ENCODE measurements around the gene LRRC49.
"Not testable (repeated sequence)": the region's sequence is repeated elsewhere in the genome, so short reads cannot be mapped to it uniquely, and the experiment has no call there.

DNA sequence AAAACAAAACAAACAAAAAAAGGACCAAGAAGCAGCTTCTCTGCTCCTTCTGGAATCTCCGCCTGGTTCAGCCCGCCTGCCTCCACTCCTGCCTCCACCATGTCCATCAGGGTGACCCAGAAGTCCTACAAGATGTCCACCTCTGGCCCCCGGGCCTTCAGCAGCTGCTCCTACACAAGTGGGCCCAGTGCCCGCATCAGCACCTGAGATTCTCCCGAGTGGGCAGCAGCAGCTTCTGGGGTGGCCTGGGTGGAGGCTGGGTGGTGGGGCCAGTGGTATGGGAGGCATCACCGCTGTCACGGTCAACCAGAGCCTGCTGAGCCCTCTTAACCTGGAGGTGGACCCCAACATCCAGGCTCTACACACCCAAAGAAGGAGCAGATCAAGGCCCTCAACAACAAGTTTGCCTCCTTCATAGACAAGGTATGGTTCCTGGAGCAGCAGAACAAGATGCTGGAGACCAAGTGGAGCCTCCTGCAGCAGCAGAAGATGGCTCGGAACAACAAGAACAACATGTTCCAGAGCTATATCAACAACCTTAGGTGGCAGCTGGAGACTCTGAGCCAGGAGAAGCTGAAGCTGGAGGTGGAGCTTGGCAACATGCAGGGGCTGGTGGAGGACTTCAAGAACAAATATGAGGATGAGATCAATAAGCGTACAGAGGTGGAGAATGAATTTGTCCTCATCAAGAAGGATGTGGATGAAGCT lies 33.9 kb upstream of the LRRC49 start:
- TF ChIP-seq, protein P1, sequence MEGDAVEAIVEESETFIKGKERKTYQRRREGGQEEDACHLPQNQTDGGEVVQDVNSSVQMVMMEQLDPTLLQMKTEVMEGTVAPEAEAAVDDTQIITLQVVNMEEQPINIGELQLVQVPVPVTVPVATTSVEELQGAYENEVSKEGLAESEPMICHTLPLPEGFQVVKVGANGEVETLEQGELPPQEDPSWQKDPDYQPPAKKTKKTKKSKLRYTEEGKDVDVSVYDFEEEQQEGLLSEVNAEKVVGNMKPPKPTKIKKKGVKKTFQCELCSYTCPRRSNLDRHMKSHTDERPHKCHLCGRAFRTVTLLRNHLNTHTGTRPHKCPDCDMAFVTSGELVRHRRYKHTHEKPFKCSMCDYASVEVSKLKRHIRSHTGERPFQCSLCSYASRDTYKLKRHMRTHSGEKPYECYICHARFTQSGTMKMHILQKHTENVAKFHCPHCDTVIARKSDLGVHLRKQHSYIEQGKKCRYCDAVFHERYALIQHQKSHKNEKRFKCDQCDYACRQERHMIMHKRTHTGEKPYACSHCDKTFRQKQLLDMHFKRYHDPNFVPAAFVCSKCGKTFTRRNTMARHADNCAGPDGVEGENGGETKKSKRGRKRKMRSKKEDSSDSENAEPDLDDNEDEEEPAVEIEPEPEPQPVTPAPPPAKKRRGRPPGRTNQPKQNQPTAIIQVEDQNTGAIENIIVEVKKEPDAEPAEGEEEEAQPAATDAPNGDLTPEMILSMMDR (conservative IDR thresholded peaks at IDR 0.05; ENCODE audit: low read depth, low read length), result not testable (repeated sequence)
- TF ChIP-seq EZH2 (IDR thresholded peaks at IDR 0.05; ENCODE audit: borderline replicate concordance, low read depth, low read length, poor library complexity, severe bottlenecking), result not testable (repeated sequence)
